Right lobe of liver (tissue), 6 donors: ENCODE results near the gene FBLN2. TPM values are rescaled to one million over a fixed set of nuclear protein-coding genes. Genes with fewer than 3 reads are reported as not detected.

ENCODE experiments used
- ATAC-seq, 4 donors: fragments of 200-7000 bp; cut with Tn5 transposase; one replicate each; pipeline ENCODE4 v1.9.1; 2020; ENCODE audit warnings: mild to moderate bottlenecking in 4 of 4, moderate library complexity in 4 of 4
- DNase-seq, 3 donors: peaks; one replicate each; pipeline ENCODE4 v3.0.0-alpha.2; 2020
- H3K27ac ChIP-seq, 3 donors: fragments of 200-600 bp; one replicate each; pipeline ENCODE4 v1.8.0; 2022
- H3K27me3 ChIP-seq, 2 donors: fragments of 200-600 bp; one replicate each; pipeline ENCODE4 v1.8.0; 2022
- H3K36me3 ChIP-seq, 4 donors: fragments of 200-600 bp; sonication (generic) in 1 of 4; one replicate each; pipeline versions ENCODE4 v1.5.1 to v1.8.0; 2017 to 2022; ENCODE audit warnings: control low read depth in 1 of 4
- H3K4me1 ChIP-seq, 4 donors: fragments of 200-600 bp; sonication (generic) in 1 of 4; one replicate each; pipeline versions ENCODE4 v1.5.1 to v1.8.0; 2017 to 2022; ENCODE audit warnings: control low read depth in 1 of 4
- H3K4me3 ChIP-seq, 3 donors: fragments of 200-600 bp; one replicate each; pipeline ENCODE4 v1.8.0; 2022
- H3K9me3 ChIP-seq, 4 donors: fragments of 200-600 bp; sonication (generic) in 1 of 4; one replicate each; pipeline versions ENCODE4 v1.5.1 to v1.8.0; 2017 to 2022; ENCODE audit warnings: control low read depth in 1 of 4
- POLR2A ChIP-seq: fragments of 450-650 bp; IDR thresholded peaks from one replicate; pipeline ENCODE4 v1.6.1; 2017; ENCODE audit warnings: antibody characterized with exemption, mild to moderate bottlenecking
- WGBS: methylation state at CpG from one replicate; pipeline ENCODE4 v1.1.6; 2018; ENCODE audit warnings: low coverage, low lambda C conversion rate; ENCODE audit not compliant: insufficient coverage; ENCODE audit errors: missing lambda C conversion rate; 5-methylcytosine and 5-hydroxymethylcytosine counted together
- intact Hi-C, 2 donors: fragments of 100-400 bp; cut with DNase I; formaldehyde crosslinking; loops; one replicate each; pipeline versions ENCODE4 v1.11.2 to v1.14.1; 2022
- total RNA-seq, 6 experiments: library from RNA; depleted of rRNA in 2 of 6; stranded (reverse); fragments of >200 nt in 2 of 6; fragmentation: NEBNext Ultra II Directional in 3 of 6; extraction: Animal tissue kit (Norgen Biotek cat#: 25700) in 3 of 6; gene quantifications; one replicate each; pipeline versions ENCODE4 v1.1.0 to v1.2.4, GENCODE V29; 2016 to 2023
- TF ChIP-seq, protein P1 (sequence below), 4 donors: fragments of 200-600 bp in 3 of 4; fragments of 450-650 bp in 1 of 4; IDR thresholded peaks; one replicate each; pipeline versions ENCODE4 v1.5.1 to v1.8.0; 2016 to 2022; ENCODE audit warnings: antibody characterized with exemption in 4 of 4, mild to moderate bottlenecking in 2 of 4
- donor health status: DM: no; HTN: yes; CAD: no.
- donor health status: DM: no; HTN: no; CAD: no.
- donor health status: DM: no; HTN: no; CAD: no.
- donor health status: DM: no; HTN: yes; CAD: no.
- donor health status: DM: no; HTN: yes; CAD: no.

The FBLN2 gene
- total RNA-seq, 6 experiments from 2014 or later, result 1.9 to 4.0 (median 2.7) TPM

DNA sequence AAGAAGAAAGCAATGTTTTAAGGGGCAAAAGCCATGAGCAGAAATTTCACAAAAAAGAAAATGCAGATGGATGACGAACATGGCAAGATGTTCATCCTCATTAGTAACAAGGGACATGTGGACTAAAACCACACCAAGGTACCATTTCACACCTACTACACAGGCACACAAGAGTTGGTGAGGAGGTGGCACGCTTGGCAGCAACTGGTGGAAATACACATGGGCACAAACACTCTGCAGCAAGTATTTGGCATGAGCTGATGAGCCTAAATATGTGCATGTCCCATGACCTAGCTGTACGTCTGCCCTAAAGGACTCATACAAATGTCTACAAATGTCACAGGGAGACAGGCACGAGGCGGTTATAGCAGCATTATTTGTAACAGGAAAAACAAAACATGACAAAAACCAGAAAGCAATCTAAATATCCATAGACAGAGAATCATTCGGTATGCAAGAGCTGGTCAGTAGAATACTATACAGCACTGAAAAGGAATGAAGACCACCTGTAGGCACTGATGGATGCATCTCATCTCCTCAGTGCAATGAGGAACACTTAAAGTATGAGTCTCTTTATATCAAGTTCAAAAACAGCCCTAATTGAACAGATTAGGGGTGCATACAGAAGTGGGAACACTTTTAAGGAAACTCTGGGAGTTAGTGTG lies 11.5 kb upstream of the FBLN2 start:
- Histone ChIP-seq H3K4me1 (no peaks in the 10 kb centered on the region), H3K27ac (no peak overlapping the region), H3K36me3 (no peaks in the 10 kb centered on the region), H3K4me3 (no peak overlapping the region), H3K9me3 (no peaks in the 10 kb centered on the region), H3K27me3 (peaks cover 0 to 4% of the 10 kb centered on the region in 2 donors)
- WGBS, result 76% methylated on average over 6 of the region's 6 CpGs
- DNase-seq (no peak), ATAC-seq (no peak)
- intact Hi-C loops, result no loop called here
- TF ChIP-seq POLR2A, result no peak
- TF ChIP-seq, protein P1, sequence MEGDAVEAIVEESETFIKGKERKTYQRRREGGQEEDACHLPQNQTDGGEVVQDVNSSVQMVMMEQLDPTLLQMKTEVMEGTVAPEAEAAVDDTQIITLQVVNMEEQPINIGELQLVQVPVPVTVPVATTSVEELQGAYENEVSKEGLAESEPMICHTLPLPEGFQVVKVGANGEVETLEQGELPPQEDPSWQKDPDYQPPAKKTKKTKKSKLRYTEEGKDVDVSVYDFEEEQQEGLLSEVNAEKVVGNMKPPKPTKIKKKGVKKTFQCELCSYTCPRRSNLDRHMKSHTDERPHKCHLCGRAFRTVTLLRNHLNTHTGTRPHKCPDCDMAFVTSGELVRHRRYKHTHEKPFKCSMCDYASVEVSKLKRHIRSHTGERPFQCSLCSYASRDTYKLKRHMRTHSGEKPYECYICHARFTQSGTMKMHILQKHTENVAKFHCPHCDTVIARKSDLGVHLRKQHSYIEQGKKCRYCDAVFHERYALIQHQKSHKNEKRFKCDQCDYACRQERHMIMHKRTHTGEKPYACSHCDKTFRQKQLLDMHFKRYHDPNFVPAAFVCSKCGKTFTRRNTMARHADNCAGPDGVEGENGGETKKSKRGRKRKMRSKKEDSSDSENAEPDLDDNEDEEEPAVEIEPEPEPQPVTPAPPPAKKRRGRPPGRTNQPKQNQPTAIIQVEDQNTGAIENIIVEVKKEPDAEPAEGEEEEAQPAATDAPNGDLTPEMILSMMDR (IDR thresholded peaks at IDR 0.05), result no peak

DNA sequence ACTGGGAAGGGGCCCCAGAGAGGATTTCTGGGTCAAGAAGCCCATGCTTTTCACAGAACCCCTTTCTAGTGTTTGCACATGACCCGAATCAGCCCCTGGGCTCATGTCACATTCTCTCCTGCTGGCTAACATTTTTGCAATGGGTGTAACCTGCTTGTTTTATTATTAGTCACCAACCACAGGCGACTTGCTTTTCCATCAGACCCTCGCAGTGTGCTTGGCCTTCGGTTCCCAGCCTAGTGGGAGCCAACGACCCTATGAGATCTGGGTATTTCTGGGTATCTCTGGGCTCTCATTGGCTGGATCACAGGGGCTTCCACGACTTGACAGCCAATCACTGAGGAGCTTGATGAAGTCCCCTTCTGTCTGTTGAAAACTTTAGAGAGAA lies 11.0 kb upstream of the FBLN2 start:
- 61% methylated on average over 6 of the region's 6 CpGs for WGBS
- DNase-seq, result peak in 1 of 3 donors; percentile 2
- no peak overlapping the region for H3K4me3 ChIP-seq
- peaks cover 0 to 4% of the 10 kb centered on the region in 2 donors for H3K27me3 ChIP-seq
- intact Hi-C loops, result no loop called here
- TF ChIP-seq, protein P1 (IDR thresholded peaks at IDR 0.05), result no peak
- no peak for TF ChIP-seq POLR2A
- no peaks in the 10 kb centered on the region for H3K4me1 ChIP-seq
- H3K9me3 ChIP-seq, result no peaks in the 10 kb centered on the region
- H3K36me3 ChIP-seq, result no peaks in the 10 kb centered on the region
- no peak overlapping the region for H3K27ac ChIP-seq
- no peak for ATAC-seq

DNA sequence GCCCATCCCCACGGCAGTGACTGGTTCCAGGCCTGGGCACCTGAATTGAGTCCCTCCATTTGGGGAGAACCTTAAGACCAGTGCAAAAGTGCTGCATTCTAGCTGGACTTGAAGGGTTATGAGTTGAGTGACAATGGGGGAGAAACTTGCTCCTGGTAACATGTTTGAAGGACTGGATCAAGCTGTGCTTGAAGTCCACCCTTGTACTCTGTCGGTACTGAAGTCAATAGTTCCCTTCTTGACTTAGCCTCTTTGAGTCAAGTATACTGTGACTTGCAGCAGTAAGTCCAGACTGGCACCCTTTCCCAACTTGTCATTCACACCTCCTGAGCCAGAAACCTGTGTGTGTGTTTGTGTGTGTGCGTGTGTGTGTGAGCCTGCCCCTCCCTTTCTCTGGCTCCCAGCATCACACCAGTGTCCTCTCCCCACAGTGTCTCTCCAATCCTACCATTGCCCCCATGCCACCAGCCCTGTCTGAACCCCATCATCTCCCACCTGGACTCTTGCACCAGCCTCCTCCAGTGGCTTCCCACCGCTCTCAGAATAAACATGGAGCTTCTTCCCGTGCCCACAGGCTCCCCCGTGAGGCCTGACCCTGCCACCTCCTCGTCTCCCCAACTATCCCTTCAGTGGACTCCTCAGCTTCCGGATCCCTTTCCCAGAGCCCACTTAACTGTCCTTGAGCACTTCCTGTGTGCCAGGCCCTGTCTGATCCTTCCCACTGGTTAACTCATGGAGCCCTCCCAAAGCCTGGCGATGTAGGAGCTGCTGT lies 10.2 kb upstream of the FBLN2 start:
- 64% methylated on average over 8 of the region's 9 CpGs for WGBS
- intact Hi-C loops, result no loop called here
- H3K4me3 ChIP-seq, result no peak overlapping the region
- H3K4me1 ChIP-seq, result no peaks in the 10 kb centered on the region
- TF ChIP-seq, protein P1 (IDR thresholded peaks at IDR 0.05), result no peak
- no peak for TF ChIP-seq POLR2A
- H3K36me3 ChIP-seq, result no peaks in the 10 kb centered on the region
- no peaks in the 10 kb centered on the region for H3K9me3 ChIP-seq
- ATAC-seq (no peak), DNase-seq (peak in 1 of 3 donors; percentile 37)
- H3K27me3 ChIP-seq, result peaks cover 0 to 4% of the 10 kb centered on the region in 2 donors
- no peak overlapping the region for H3K27ac ChIP-seq

DNA sequence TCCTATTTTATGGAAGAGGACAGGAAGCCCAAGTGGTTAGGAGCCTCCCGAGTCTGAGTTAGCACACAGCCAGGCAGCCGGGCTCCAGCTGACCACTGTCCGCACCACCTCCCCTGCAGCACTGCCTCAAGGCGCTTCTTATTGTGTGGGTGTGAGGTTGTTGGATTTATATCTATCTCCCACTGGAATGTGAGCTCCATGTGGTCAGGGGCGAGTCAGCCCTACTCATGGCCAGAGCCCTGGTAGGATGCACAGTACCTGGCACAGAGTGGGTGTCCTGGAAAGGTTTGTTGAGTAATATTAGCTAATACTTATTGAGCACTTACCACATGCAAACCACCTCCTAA lies 9.7 kb upstream of the FBLN2 start:
- no peaks in the 10 kb centered on the region for H3K36me3 ChIP-seq
- H3K27me3 ChIP-seq, result peaks cover 0 to 4% of the 10 kb centered on the region in 2 donors
- H3K4me3 ChIP-seq, result no peak overlapping the region
- H3K9me3 ChIP-seq, result no peaks in the 10 kb centered on the region
- H3K4me1 ChIP-seq, result no peaks in the 10 kb centered on the region
- intact Hi-C loops, result no loop called here
- no peak for TF ChIP-seq POLR2A
- TF ChIP-seq, protein P1 (IDR thresholded peaks at IDR 0.05), result no peak
- WGBS, result 18% methylated on average over 2 of the region's 5 CpGs
- H3K27ac ChIP-seq, result no peak overlapping the region
- ATAC-seq (no peak), DNase-seq (peak in 1 of 3 donors; percentile 27)
